Fibroblast of lung (primary cell): ENCODE results near the gene MINK1. TPM values are rescaled to one million over a fixed set of nuclear protein-coding genes. Genes with fewer than 3 reads are reported as not detected.
A peak's percentile ranks its signal among the peaks of the same experiment; 100 is the strongest.

ENCODE experiments used
- DNase-seq, 2 donors: peaks; one replicate each; pipeline versions ENCODE4 v3.0.0 to v3.0.0-alpha.2; 2010; ENCODE audit warnings: low read depth in 2 of 2
- H2AFZ ChIP-seq: 2 replicates; pipeline ENCODE4 v1.5.1; 2012; ENCODE audit warnings: low read length, control low read depth, inconsistent platforms
- H3K27ac ChIP-seq: 2 replicates; pipeline ENCODE4 v1.5.1; 2011; ENCODE audit warnings: low read length, control low read depth; ENCODE audit not compliant: insufficient read depth
- H3K27me3 ChIP-seq: 2 replicates; pipeline ENCODE4 v1.5.1; 2011; ENCODE audit warnings: mild to moderate bottlenecking, low read length; ENCODE audit not compliant: control insufficient read depth, insufficient read depth
- H3K36me3 ChIP-seq: 2 replicates; pipeline ENCODE4 v1.5.1; 2011; ENCODE audit warnings: low read length; ENCODE audit not compliant: control insufficient read depth, insufficient read depth
- H3K4me1 ChIP-seq: 2 replicates; pipeline ENCODE4 v1.5.1; 2011; ENCODE audit warnings: low read length; ENCODE audit not compliant: control insufficient read depth, insufficient read depth; ENCODE audit errors: extremely low read depth
- H3K4me2 ChIP-seq: 2 replicates; pipeline ENCODE4 v1.5.1; 2011; ENCODE audit warnings: low read length, control low read depth; ENCODE audit not compliant: insufficient read depth; ENCODE audit errors: extremely low read depth
- H3K4me3 ChIP-seq, 4 experiments: fragments of 200-600 bp in 1 of 4; sonication (generic) in 1 of 4; replicated peaks in 1 of 4; 2 replicates each; pipeline ENCODE4 v1.5.1; 2011 to 2016; ENCODE audit warnings: low read length in 4 of 4, low read depth in 3 of 4, mild to moderate bottlenecking in 3 of 4, control low read depth in 2 of 4, inconsistent platforms in 1 of 4, mixed read lengths in 1 of 4; ENCODE audit not compliant: insufficient read depth in 1 of 4; ENCODE audit errors: control extremely low read depth in 1 of 4
- H3K79me2 ChIP-seq: 2 replicates; pipeline ENCODE4 v1.5.1; 2012; ENCODE audit warnings: mild to moderate bottlenecking, low read length, inconsistent platforms; ENCODE audit not compliant: control insufficient read depth, insufficient read depth
- H3K9ac ChIP-seq: 2 replicates; pipeline ENCODE4 v1.5.1; 2011; ENCODE audit warnings: mild to moderate bottlenecking, low read length, control low read depth; ENCODE audit not compliant: insufficient read depth
- H3K9me3 ChIP-seq: 2 replicates; pipeline ENCODE4 v1.5.1; 2012; ENCODE audit warnings: low read depth, low read length; ENCODE audit not compliant: control insufficient read depth, insufficient read depth
- H4K20me1 ChIP-seq: 2 replicates; pipeline ENCODE4 v1.5.1; 2011; ENCODE audit warnings: low read length; ENCODE audit not compliant: control insufficient read depth, insufficient read depth; ENCODE audit errors: extremely low read depth
- CTCF ChIP-seq, 2 donors: IDR thresholded peaks in 1 of 2; conservative IDR thresholded peaks in 1 of 2; 1 replicate in 1 of 2; 2 replicates in 1 of 2; pipeline ENCODE4 v1.5.1; 2011 to 2012; ENCODE audit warnings: low read length in 2 of 2, control low read depth in 1 of 2, inconsistent platforms in 1 of 2, low read depth in 1 of 2, mild to moderate bottlenecking in 1 of 2
- EZH2 ChIP-seq: IDR thresholded peaks from 2 replicates; pipeline ENCODE4 v1.5.1; 2012; ENCODE audit warnings: low read length, control low read depth, mild to moderate bottlenecking; ENCODE audit errors: missing control alignments
- polyA plus RNA-seq, 2 donors: library from polyadenylated mRNA; depleted of rRNA in 1 of 2; stranded (reverse) in 1 of 2; unstranded in 1 of 2; fragments of >200 nt; gene quantifications; 2 replicates each; pipeline ENCODE4 v1.2.1, GENCODE V29; 2011 to 2012; ENCODE audit warnings: missing spikeins in 1 of 2
- total RNA-seq: library from RNA; depleted of rRNA; stranded (reverse); fragments of >200 nt; gene quantifications from 2 replicates; pipeline ENCODE4 v1.2.1, GENCODE V29; 2014

Gene MINK1
- total and polyA plus RNA-seq, 2 donors (not counting 1 experiment from before 2014, with no cell fraction given), result 27.2 to 28.6 TPM

GRCh38 chr17:4807605-4808377 is 25.3 kb upstream of the MINK1 start:
- H3K9ac ChIP-seq, result peak overlapping the region; percentile 42
- H3K79me2 ChIP-seq, result no peaks in the 10 kb centered on the region
- H3K36me3 ChIP-seq, result peaks cover 4% of the 10 kb centered on the region
- no peak for TF ChIP-seq EZH2
- no peak for TF ChIP-seq CTCF (conservative IDR thresholded peaks at IDR 0.05 in 1 of 2, IDR thresholded peaks at IDR 0.05 in 1 of 2; ENCODE audit: low read depth in 1 of 2, low read length in 2 of 2)
- H3K27ac ChIP-seq, result no peak overlapping the region
- no peaks in the 10 kb centered on the region for H3K4me1 ChIP-seq
- H3K4me2 ChIP-seq, result peak overlapping the region; percentile 40
- H3K4me3 ChIP-seq, result peak overlapping the region; percentile 46 to 82 (median 74)
- no peaks in the 10 kb centered on the region for H3K9me3 ChIP-seq
- DNase-seq, result no peak
- H4K20me1 ChIP-seq, result no peaks in the 10 kb centered on the region
- no peaks in the 10 kb centered on the region for H3K27me3 ChIP-seq
- no peak overlapping the region for H2AFZ ChIP-seq

- Histone ChIP-seq H3K27ac (no peak overlapping the region), H3K9ac (no peak overlapping the region), H2AFZ (no peak overlapping the region), H3K4me3 (peak overlapping the region in 1 of 4 experiments; percentile 7), H3K4me2 (no peak overlapping the region), H3K4me1 (no peaks in the 10 kb centered on the region), H4K20me1 (no peaks in the 10 kb centered on the region), H3K36me3 (peaks cover 4% of the 10 kb centered on the region), H3K79me2 (no peaks in the 10 kb centered on the region), H3K9me3 (no peaks in the 10 kb centered on the region), H3K27me3 (no peaks in the 10 kb centered on the region)
- TF ChIP-seq CTCF (conservative IDR thresholded peaks at IDR 0.05 in 1 of 2, IDR thresholded peaks at IDR 0.05 in 1 of 2; ENCODE audit: low read depth in 1 of 2, low read length in 2 of 2) (no peak), EZH2 (no peak)
- peak in 1 of 2 donors; percentile 26 for DNase-seq
These were observed 24.8 kb upstream of the MINK1 start for GRCh38 chr17:4808378-4808767.

DNA sequence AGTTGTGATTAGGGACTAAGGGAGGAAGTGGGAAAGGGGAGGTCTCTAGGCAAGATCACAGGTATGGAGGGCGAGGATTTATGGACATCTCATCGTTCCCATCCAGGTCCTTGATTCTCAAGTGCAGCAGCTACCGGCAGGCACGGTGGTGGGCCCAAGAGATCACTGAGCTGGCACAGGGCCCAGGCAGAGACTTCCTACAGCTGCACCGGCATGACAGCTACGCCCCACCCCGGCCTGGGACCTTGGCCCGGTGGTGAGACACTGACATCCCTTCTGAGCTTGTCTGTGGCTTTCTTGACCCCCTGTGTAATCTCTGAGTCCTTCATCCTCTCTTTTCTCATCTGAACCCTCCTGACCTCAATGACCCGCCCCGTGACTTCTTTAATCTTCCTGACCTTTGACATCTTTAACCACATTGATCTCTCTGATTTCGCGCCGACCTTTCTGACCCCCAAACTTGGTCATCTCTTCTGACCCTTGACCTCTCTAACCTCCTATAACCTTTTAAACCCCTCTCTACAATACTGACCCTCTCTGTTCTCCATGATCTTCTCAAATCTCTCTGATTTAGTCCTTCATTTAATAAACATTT is 22.3 kb upstream of the MINK1 start:
- Histone ChIP-seq H4K20me1 (no peaks in the 10 kb centered on the region), H2AFZ (no peak overlapping the region), H3K9me3 (no peaks in the 10 kb centered on the region), H3K9ac (no peak overlapping the region), H3K27me3 (no peaks in the 10 kb centered on the region), H3K4me2 (no peak overlapping the region), H3K4me1 (no peaks in the 10 kb centered on the region), H3K79me2 (no peaks in the 10 kb centered on the region), H3K36me3 (peaks cover 6% of the 10 kb centered on the region), H3K4me3 (no peak overlapping the region), H3K27ac (no peak overlapping the region)
- TF ChIP-seq CTCF (conservative IDR thresholded peaks at IDR 0.05 in 1 of 2, IDR thresholded peaks at IDR 0.05 in 1 of 2; ENCODE audit: low read depth in 1 of 2, low read length in 2 of 2), result no peak
- TF ChIP-seq EZH2, result no peak
- DNase-seq, result no peak
